PC-3 (cell line): ENCODE results near the gene ABHD8.

Experiments
- CTCF ChIP-seq: fragments of 300-600 bp; sonication (generic); conservative IDR thresholded peaks from 2 replicates; pipeline ENCODE4 v1.5.1; 2017; ENCODE audit warnings: antibody characterized with exemption, low read depth, mild to moderate bottlenecking, low read length
- EZH2 ChIP-seq: fragments of 300-600 bp; sonication (generic); IDR thresholded peaks from one replicate; pipeline ENCODE4 v1.6.1; 2017; ENCODE audit warnings: antibody characterized with exemption, mild to moderate bottlenecking, low read length; ENCODE audit not compliant: unreplicated experiment
- EZH2phosphoT487 ChIP-seq: fragments of 300-600 bp; sonication (generic); IDR thresholded peaks from 2 replicates; pipeline ENCODE4 v1.6.1; 2018; ENCODE audit warnings: mild to moderate bottlenecking, antibody characterized with exemption, low read length, borderline replicate concordance

GRCh38 chr19:17312189-17313113 lies 9.2 kb upstream of the ABHD8 start:
- no peak for TF ChIP-seq CTCF
- no peak for TF ChIP-seq EZH2phosphoT487
- no peak for TF ChIP-seq EZH2
